Measurements from ENCODE around the gene CENPVL2. TPM values are rescaled to one million over a fixed set of nuclear protein-coding genes. Genes with fewer than 3 reads are reported as not detected.
"Not testable (repeated sequence)": the region's sequence is repeated elsewhere in the genome, so short reads cannot be mapped to it uniquely, and the experiment has no call there.

CENPVL2 gene
- total RNA-seq, 1 donor from 2014 or later = not detected

- Histone ChIP-seq H3K27me3 (no peaks in the 10 kb centered on the region), H3K36me3 (no peaks in the 10 kb centered on the region), H3K4me3 (no peak overlapping the region), H3K9me3 (no peaks in the 10 kb centered on the region), H3K4me1 (no peaks in the 10 kb centered on the region), H3K27ac (no peak overlapping the region)
- no peak for TF ChIP-seq CTCF (IDR thresholded peaks at IDR 0.05)
- no peak for DNase-seq (ENCODE audit: low spot score in 2 of 2)
- intact Hi-C loops (cut with DNase I) = no loop called here
Observed at GRCh38 chrX:51665981-51666380, 16.6 kb downstream of the CENPVL2 start.

GRCh38 chrX:51643377-51643776 is 39.3 kb downstream of the CENPVL2 start:
- Histone ChIP-seq H3K4me1 (no peaks in the 10 kb centered on the region), H3K36me3 (no peaks in the 10 kb centered on the region), H3K27me3 (no peaks in the 10 kb centered on the region), H3K4me3 (no peak overlapping the region), H3K9me3 (no peaks in the 10 kb centered on the region), H3K27ac (no peak overlapping the region)
- no peak for TF ChIP-seq CTCF (IDR thresholded peaks at IDR 0.05)
- intact Hi-C loops (cut with DNase I) = no loop called here
- DNase-seq (ENCODE audit: low spot score in 2 of 2) = no peak

- Histone ChIP-seq H3K27ac (no peak overlapping the region), H3K27me3 (no peaks in the 10 kb centered on the region), H3K4me3 (no peak overlapping the region), H3K9me3 (no peaks in the 10 kb centered on the region), H3K4me1 (no peaks in the 10 kb centered on the region), H3K36me3 (no peaks in the 10 kb centered on the region)
- TF ChIP-seq CTCF (IDR thresholded peaks at IDR 0.05) = peak in 1 of 3 experiments; percentile 16
- DNase-seq (ENCODE audit: low spot score in 2 of 2) = no peak
- intact Hi-C loops (cut with DNase I) = no loop called here
Observed at GRCh38 chrX:51641421-51642021, 41.1 kb downstream of the CENPVL2 start.

- H3K4me3 ChIP-seq; H3K36me3 ChIP-seq; DNase-seq (ENCODE audit: low spot score in 2 of 2); H3K4me1 ChIP-seq; H3K27me3 ChIP-seq; intact Hi-C loops (cut with DNase I); H3K27ac ChIP-seq; H3K9me3 ChIP-seq: not testable (repeated sequence)
Observed at GRCh38 chrX:51636511-51636910, 46.1 kb downstream of the CENPVL2 start.

Other genes starting within 250 kb of the CENPVL2 start
- gene NUDT11, start 186.2 kb downstream of the CENPVL2 start, total RNA-seq = 1.7 TPM
- not detected for gene CENPVL3, start 63.9 kb downstream of the CENPVL2 start, total RNA-seq
- not detected for gene CENPVL1, start 27.7 kb upstream of the CENPVL2 start, total RNA-seq
- gene GSPT2, start 60.6 kb upstream of the CENPVL2 start, total RNA-seq = 2.9 TPM
- gene MAGED1, start 210.8 kb upstream of the CENPVL2 start, total RNA-seq = 74.5 TPM

Measured in ascending aorta (tissue), 2 donors.